ENCODE results near the gene PNKD. TPM values are rescaled to one million over a fixed set of nuclear protein-coding genes. Genes with fewer than 3 reads are reported as not detected.

Gene PNKD
- total and polyA plus RNA-seq, 10 of the 15 experiments (the other 5 are each of a cell fraction or from before 2014, with no cell fraction given) = 27.2 to 106 (median 61.3) TPM

GRCh38 chr2:218354850-218355443 is 84.6 kb downstream of the PNKD start (continued):
- TF ChIP-seq MEF2B (IDR thresholded peaks at IDR 0.05; ENCODE audit: partially characterized antibody, poor library complexity, severe bottlenecking) = no peak
- TF ChIP-seq, protein P1, sequence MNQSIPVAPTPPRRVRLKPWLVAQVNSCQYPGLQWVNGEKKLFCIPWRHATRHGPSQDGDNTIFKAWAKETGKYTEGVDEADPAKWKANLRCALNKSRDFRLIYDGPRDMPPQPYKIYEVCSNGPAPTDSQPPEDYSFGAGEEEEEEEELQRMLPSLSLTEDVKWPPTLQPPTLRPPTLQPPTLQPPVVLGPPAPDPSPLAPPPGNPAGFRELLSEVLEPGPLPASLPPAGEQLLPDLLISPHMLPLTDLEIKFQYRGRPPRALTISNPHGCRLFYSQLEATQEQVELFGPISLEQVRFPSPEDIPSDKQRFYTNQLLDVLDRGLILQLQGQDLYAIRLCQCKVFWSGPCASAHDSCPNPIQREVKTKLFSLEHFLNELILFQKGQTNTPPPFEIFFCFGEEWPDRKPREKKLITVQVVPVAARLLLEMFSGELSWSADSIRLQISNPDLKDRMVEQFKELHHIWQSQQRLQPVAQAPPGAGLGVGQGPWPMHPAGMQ (IDR thresholded peaks at IDR 0.05; ENCODE audit: borderline replicate concordance) = no peak
- TF ChIP-seq ZNF384 (IDR thresholded peaks at IDR 0.05; ENCODE audit: borderline replicate concordance, low read depth, low read length) = no peak
- no peak for TF ChIP-seq BCL11A (IDR thresholded peaks at IDR 0.05; ENCODE audit: low read depth, low read length)
- no peak for TF ChIP-seq MTA3 (IDR thresholded peaks at IDR 0.05; ENCODE audit: borderline replicate concordance, low read length)
- no peak for TF ChIP-seq IRF4 (IDR thresholded peaks at IDR 0.05; ENCODE audit: low read depth, low read length)
- TF ChIP-seq RELA (IDR thresholded peaks at IDR 0.05; ENCODE audit: borderline replicate concordance, partially characterized antibody) = no peak

GRCh38 chr2:218357236-218358177 is 87.2 kb downstream of the PNKD start:
- no peak for FAIRE-seq
- CTCF ChIA-PET = interaction anchor here (0.7 to 4.9 kb wide), 29 partner anchors 7 to 302 kb away, joined by 3 to 138 read pairs (median 5); partner anchors contain the start of genes AAMP, BCS1L, PNKD and TMBIM1
- Histone ChIP-seq H3K4me3 (no peak overlapping the region), H3K27me3 (replicated peaks in 1 of 2; ENCODE audit: control insufficient read depth in 2 of 2, insufficient read depth in 2 of 2, low read length in 1 of 2) (no peaks in the 10 kb centered on the region), H2AFZ (ENCODE audit: control insufficient read depth, low read depth, low read length) (no peak overlapping the region), H3K27ac (ENCODE audit: control insufficient read depth, insufficient read depth) (no peak overlapping the region), H3K36me3 (ENCODE audit: control insufficient read depth in 2 of 2, insufficient read depth in 2 of 2, low read length in 1 of 2) (no peaks in the 10 kb centered on the region), H3K79me2 (ENCODE audit: control insufficient read depth, insufficient read depth, low read length) (no peaks in the 10 kb centered on the region), H3K4me2 (ENCODE audit: control insufficient read depth, insufficient read depth) (no peak overlapping the region), H3K9ac (ENCODE audit: control insufficient read depth, insufficient read depth, low read length) (no peak overlapping the region), H3K9me3 (replicated peaks; ENCODE audit: control insufficient read depth, insufficient read depth, low read length) (no peaks in the 10 kb centered on the region), H3K4me1 (ENCODE audit: control insufficient read depth, insufficient read depth, low read length) (peaks cover 3% of the 10 kb centered on the region), H4K20me1 (ENCODE audit: control insufficient read depth, insufficient read depth) (no peaks in the 10 kb centered on the region)
- SMC1A ChIA-PET (ENCODE audit: uncharacterized antibody, unreplicated experiment) = interaction anchor here (0.6 to 5.5 kb wide), 18 partner anchors 10 to 296 kb away, joined by 3 to 70 read pairs (median 7); partner anchors contain the start of genes AAMP, PNKD and TMBIM1
- intact Hi-C loops (cut with micrococcal nuclease; ENCODE audit: unreplicated experiment) = loop anchor here (5.0 to 10.0 kb wide), 3 partner anchors 35 to 173 kb away; partner anchors contain the start of gene CTDSP1
- 56% methylated on average over 16 of the region's 17 CpGs for WGBS (ENCODE audit: insufficient coverage, insufficient replicate concordance, low lambda C conversion rate, missing lambda C conversion rate)
- ATAC-seq = no peak
- RAD21 ChIA-PET (ENCODE audit: unreplicated experiment) = interaction anchor here (0.9 to 4.9 kb wide), 12 partner anchors 25 to 87 kb away, joined by 3 to 34 read pairs (median 9); partner anchors contain the start of genes PNKD and TMBIM1
- DNase-seq (ENCODE audit: low read depth, low spot score) = no peak
- in situ Hi-C loops (cut with MboI) = no loop called here
- no TSS peak for BruUV-seq (replicated peaks)
- POLR2A ChIA-PET = interaction anchor here (0.6 to 2.0 kb wide), 4 partner anchors 10 to 302 kb away, joined by 4 to 10 read pairs (median 6); partner anchors contain the start of genes BCS1L and ZNF142
- no peak for TF ChIP-seq YBX1 (IDR thresholded peaks at IDR 0.05)
- TF ChIP-seq, protein P2, sequence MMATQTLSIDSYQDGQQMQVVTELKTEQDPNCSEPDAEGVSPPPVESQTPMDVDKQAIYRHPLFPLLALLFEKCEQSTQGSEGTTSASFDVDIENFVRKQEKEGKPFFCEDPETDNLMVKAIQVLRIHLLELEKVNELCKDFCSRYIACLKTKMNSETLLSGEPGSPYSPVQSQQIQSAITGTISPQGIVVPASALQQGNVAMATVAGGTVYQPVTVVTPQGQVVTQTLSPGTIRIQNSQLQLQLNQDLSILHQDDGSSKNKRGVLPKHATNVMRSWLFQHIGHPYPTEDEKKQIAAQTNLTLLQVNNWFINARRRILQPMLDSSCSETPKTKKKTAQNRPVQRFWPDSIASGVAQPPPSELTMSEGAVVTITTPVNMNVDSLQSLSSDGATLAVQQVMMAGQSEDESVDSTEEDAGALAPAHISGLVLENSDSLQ (IDR thresholded peaks at IDR 0.05) = no peak
- no peak for TF ChIP-seq JUNB (IDR thresholded peaks at IDR 0.05)
- TF ChIP-seq EED (IDR thresholded peaks at IDR 0.05; ENCODE audit: low read depth) = no peak
- no peak for TF ChIP-seq NR2C2 (IDR thresholded peaks at IDR 0.05; ENCODE audit: borderline replicate concordance, control insufficient read depth, insufficient read length, low read depth)
- no peak for TF ChIP-seq SPI1 (IDR thresholded peaks at IDR 0.05; ENCODE audit: borderline replicate concordance, insufficient read depth, low read depth, low read length)
- TF ChIP-seq, protein P3, sequence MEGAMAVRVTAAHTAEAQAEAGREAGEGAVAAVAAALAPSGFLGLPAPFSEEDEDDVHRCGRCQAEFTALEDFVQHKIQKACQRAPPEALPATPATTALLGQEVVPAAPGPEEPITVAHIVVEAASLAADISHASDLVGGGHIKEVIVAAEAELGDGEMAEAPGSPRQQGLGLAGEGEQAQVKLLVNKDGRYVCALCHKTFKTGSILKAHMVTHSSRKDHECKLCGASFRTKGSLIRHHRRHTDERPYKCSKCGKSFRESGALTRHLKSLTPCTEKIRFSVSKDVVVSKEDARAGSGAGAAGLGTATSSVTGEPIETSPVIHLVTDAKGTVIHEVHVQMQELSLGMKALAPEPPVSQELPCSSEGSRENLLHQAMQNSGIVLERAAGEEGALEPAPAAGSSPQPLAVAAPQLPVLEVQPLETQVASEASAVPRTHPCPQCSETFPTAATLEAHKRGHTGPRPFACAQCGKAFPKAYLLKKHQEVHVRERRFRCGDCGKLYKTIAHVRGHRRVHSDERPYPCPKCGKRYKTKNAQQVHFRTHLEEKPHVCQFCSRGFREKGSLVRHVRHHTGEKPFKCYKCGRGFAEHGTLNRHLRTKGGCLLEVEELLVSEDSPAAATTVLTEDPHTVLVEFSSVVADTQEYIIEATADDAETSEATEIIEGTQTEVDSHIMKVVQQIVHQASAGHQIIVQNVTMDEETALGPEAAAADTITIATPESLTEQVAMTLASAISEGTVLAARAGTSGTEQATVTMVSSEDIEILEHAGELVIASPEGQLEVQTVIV (IDR thresholded peaks at IDR 0.05; ENCODE audit: borderline replicate concordance, partially characterized antibody) = no peak
- TF ChIP-seq BMI1 (IDR thresholded peaks at IDR 0.05; ENCODE audit: borderline replicate concordance) = no peak
- no peak for TF ChIP-seq IRF4 (IDR thresholded peaks at IDR 0.05; ENCODE audit: low read depth, low read length)
